A549 treated with ZK216348 at 1 μM for 4 hours (cell line): ENCODE results near the gene S100A11. TPM values are rescaled to one million over a fixed set of nuclear protein-coding genes. Genes with fewer than 3 reads are reported as not detected.

ENCODE experiments used
- total RNA-seq: library from RNA; stranded (reverse); fragments of 200-300 nt; extraction: Qiagen RNA extraction; gene quantifications from 5 replicates; pipeline ENCODE4 v1.2.3, GENCODE V29; 2022; ENCODE audit warnings: low read depth

The S100A11 gene
- 1,744 to 1,849 TPM (median 1,790 TPM) in 5 replicates for total RNA-seq

DNA sequence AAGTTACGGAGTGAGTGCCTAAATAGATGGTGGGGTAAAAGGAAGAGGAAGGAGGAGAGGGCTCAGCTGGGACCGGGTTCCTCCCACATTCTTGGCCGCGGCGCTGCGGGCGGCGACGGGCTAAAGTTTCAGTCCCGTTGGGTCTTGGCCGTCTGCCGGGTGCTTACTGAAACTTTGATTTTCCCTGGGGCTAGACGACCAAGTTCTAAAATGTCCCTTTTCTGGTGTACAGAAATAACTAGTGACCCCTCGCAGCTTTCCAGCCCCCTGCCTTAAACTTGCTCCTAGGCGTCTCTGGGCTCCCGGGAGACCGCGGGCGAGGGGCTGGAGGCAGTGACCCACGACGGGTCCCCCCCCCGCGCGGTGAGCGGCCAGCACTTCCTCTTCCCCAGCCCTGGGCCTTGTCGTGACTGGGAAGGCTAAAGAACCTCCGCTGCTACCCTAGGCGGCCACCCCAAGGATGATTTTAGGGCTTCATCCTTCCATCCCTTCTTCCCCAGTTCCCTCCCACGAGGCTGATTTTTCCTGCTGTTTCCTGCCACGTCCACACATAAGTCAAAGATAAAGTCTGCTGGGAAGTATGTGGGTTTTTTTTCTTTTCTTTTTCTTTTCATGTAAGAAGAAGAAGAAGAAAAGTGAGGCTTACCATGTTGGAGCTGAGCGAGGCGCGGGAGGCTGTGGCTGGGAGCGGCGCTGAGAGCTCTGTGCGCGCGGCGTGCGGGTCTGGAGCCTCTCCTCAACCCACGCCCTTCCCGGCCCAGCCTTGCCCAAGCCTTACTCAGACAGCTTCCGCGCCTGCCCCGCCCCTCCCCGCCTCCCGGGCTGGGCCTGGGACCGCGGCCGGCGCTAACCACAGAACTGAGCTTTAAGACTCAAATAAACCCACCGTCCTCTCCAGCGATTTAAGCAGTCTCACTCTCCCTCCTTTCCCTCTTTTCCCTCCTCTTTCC is at the start of gene S100A11:
Gene S100A11, minus strand, starts transcription at position 738 of the 950 bp plus-strand sequence. Its CDS starts 89 bp downstream, at position 649.

DNA sequence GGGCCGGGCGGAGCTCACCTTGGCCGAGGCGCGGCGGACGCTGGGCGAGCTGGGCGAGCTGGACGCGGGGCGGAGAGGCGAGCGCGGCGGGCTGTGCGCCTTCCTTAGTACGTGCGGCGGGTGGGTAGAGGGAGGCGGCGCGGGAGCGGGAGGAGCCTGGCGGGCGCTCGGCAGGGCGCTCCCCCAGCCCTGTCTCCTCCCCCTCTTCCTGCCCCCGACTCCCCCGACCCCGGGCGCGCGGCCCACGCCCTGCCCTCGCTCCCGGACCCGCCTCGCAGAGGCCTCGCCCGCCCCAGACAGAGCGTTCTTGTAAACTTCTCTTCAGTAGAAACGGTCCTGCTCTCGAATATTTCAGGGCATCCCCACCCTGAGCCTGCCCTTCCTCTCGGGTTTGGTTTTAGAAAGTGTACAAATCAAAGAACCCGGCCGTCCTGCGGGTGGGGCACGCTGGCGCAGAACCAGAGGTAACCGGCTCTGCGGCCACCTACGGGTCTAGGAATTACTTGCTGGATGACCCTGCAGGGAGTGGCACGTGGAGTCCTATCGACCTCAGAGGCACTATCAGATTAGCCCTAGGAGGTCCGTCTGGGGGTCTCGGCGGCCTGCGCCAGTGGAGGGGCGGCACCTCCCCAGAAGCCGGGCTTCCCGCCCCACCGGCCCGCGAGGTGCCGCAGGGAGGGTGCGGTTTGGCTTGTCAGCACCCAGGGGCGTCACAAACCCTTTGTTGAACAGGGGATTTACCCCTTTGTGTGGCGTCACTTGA is 42.9 kb downstream of the S100A11 start, which contains the start of gene S100A10:
Gene S100A10, minus strand, starts transcription at position 126 of the 763 bp plus-strand sequence. CDS start 7,629 bp downstream, outside the sequence.

Other genes with a start within 250 kb of the S100A11 start
- gene TDRKH, start 246.5 kb downstream of the S100A11 start, total RNA-seq: 5.9 to 7.2 TPM (median 6.2 TPM) in 5 replicates
- gene LINGO4, start 231.6 kb downstream of the S100A11 start, total RNA-seq: not detected in 5 replicates
- 0.06 to 0.13 TPM (median 0.08 TPM) in 3 of 5 replicates, not detected in the others for gene RORC, start 205.2 kb downstream of the S100A11 start, total RNA-seq
- not detected in 5 replicates for gene C2CD4D, start 197.2 kb downstream of the S100A11 start, total RNA-seq
- gene THEM5, start 183.3 kb downstream of the S100A11 start, total RNA-seq: not detected in 5 replicates
- 11.9 to 14.4 TPM (median 13.3 TPM) in 5 replicates for gene THEM4, start 127.5 kb downstream of the S100A11 start, total RNA-seq
- 1,962 to 3,541 TPM (median 2,083 TPM) in 5 replicates for gene S100A10, start 43.1 kb downstream of the S100A11 start, total RNA-seq
- gene TCHHL1, start 52.1 kb upstream of the S100A11 start, total RNA-seq: not detected in 5 replicates
- 0.19 to 0.36 TPM (median 0.29 TPM) in 5 replicates for gene TCHH, start 78.4 kb upstream of the S100A11 start, total RNA-seq
- 0.07 TPM in 1 of 5 replicates, not detected in the others for gene RPTN, start 122.2 kb upstream of the S100A11 start, total RNA-seq
- gene HRNR, start 187.2 kb upstream of the S100A11 start, total RNA-seq: not detected in 5 replicates